ENCODE data around the gene RMND1.

GRCh38 chr6:151494235-151494935 is 42.5 kb upstream of the RMND1 start:
- TF ChIP-seq, protein P1, sequence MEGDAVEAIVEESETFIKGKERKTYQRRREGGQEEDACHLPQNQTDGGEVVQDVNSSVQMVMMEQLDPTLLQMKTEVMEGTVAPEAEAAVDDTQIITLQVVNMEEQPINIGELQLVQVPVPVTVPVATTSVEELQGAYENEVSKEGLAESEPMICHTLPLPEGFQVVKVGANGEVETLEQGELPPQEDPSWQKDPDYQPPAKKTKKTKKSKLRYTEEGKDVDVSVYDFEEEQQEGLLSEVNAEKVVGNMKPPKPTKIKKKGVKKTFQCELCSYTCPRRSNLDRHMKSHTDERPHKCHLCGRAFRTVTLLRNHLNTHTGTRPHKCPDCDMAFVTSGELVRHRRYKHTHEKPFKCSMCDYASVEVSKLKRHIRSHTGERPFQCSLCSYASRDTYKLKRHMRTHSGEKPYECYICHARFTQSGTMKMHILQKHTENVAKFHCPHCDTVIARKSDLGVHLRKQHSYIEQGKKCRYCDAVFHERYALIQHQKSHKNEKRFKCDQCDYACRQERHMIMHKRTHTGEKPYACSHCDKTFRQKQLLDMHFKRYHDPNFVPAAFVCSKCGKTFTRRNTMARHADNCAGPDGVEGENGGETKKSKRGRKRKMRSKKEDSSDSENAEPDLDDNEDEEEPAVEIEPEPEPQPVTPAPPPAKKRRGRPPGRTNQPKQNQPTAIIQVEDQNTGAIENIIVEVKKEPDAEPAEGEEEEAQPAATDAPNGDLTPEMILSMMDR (IDR thresholded peaks at IDR 0.05; ENCODE audit: insufficient read depth, low read length), result no peak
- TF ChIP-seq POLR2AphosphoS5 (IDR thresholded peaks at IDR 0.05; ENCODE audit: low read depth), result no peak
